ENCODE results near the gene IGFBPL1.
"Not testable (repeated sequence)": the region's sequence is repeated elsewhere in the genome, so short reads cannot be mapped to it uniquely, and the experiment has no call there.

IGFBPL1 gene

GRCh38 chr9:38380230-38380871 lies 43.9 kb downstream of the IGFBPL1 start:
- DNase-seq (ENCODE audit: low read depth in 2 of 2), result no peak

- DNase-seq (ENCODE audit: low read depth in 2 of 2), result not testable (repeated sequence)
Measured at GRCh38 chr9:38377336-38378083, 46.7 kb downstream of the IGFBPL1 start.

- no peak for DNase-seq (ENCODE audit: low read depth in 2 of 2)
Measured at GRCh38 chr9:38376021-38376670, 48.1 kb downstream of the IGFBPL1 start.

GRCh38 chr9:38375572-38375963 lies 48.7 kb downstream of the IGFBPL1 start:
- DNase-seq (ENCODE audit: low read depth in 2 of 2), result no peak

GRCh38 chr9:38374847-38375571 lies 49.2 kb downstream of the IGFBPL1 start:
- DNase-seq (ENCODE audit: low read depth in 2 of 2), result no peak

- no peak for DNase-seq (ENCODE audit: low read depth in 2 of 2)
Measured at GRCh38 chr9:38373679-38374078, 50.6 kb downstream of the IGFBPL1 start.

- no peak for DNase-seq (ENCODE audit: low read depth in 2 of 2)
Measured at GRCh38 chr9:38372762-38373619, 51.3 kb downstream of the IGFBPL1 start.

GRCh38 chr9:38371495-38371894 lies 52.8 kb downstream of the IGFBPL1 start:
- DNase-seq (ENCODE audit: low read depth in 2 of 2), result no peak

GRCh38 chr9:38370176-38370575 lies 54.1 kb downstream of the IGFBPL1 start:
- DNase-seq (ENCODE audit: low read depth in 2 of 2), result no peak

GRCh38 chr9:38368731-38369130 lies 55.5 kb downstream of the IGFBPL1 start:
- no peak for DNase-seq (ENCODE audit: low read depth in 2 of 2)

- DNase-seq (ENCODE audit: low read depth in 2 of 2), result no peak
Measured at GRCh38 chr9:38367898-38368297, 56.4 kb downstream of the IGFBPL1 start.

- DNase-seq (ENCODE audit: low read depth in 2 of 2), result no peak
Measured at GRCh38 chr9:38363589-38363925, 60.7 kb downstream of the IGFBPL1 start.

GRCh38 chr9:38362852-38363588 lies 61.2 kb downstream of the IGFBPL1 start:
- peak; percentile 55 to 67 for DNase-seq (ENCODE audit: low read depth in 2 of 2)

- DNase-seq (ENCODE audit: low read depth in 2 of 2), result no peak
Measured at GRCh38 chr9:38361473-38361850, 62.8 kb downstream of the IGFBPL1 start.

GRCh38 chr9:38360839-38361472 lies 63.3 kb downstream of the IGFBPL1 start:
- no peak for DNase-seq (ENCODE audit: low read depth in 2 of 2)

GRCh38 chr9:38359689-38360385 lies 64.4 kb downstream of the IGFBPL1 start:
- no peak for DNase-seq (ENCODE audit: low read depth in 2 of 2)

- no peak for DNase-seq (ENCODE audit: low read depth in 2 of 2)
Measured at GRCh38 chr9:38359297-38359653, 65.0 kb downstream of the IGFBPL1 start.

GRCh38 chr9:38358390-38359296 lies 65.6 kb downstream of the IGFBPL1 start:
- no peak for DNase-seq (ENCODE audit: low read depth in 2 of 2)
